H9 (cell line): ENCODE measurements around the gene MIER1. TPM values are rescaled to one million over a fixed set of nuclear protein-coding genes. Genes with fewer than 3 reads are reported as not detected.

Experiments
- DNase-seq: peaks from one replicate; pipeline ENCODE4 v3.0.0-alpha.2; 2017
- H2AFZ ChIP-seq: one replicate; pipeline ENCODE4 v1.6.1; 2013; ENCODE audit warnings: mild to moderate bottlenecking, low read length, control low read depth, moderate library complexity
- H2AK5ac ChIP-seq: 2 replicates; pipeline ENCODE4 v1.6.1; 2013; ENCODE audit warnings: low read length, control low read depth, mixed read lengths; ENCODE audit not compliant: insufficient read length
- H2BK120ac ChIP-seq: one replicate; pipeline ENCODE4 v1.6.1; 2013; ENCODE audit warnings: low read depth, mild to moderate bottlenecking, low read length, control low read depth, inconsistent platforms; ENCODE audit not compliant: poor library complexity, severe bottlenecking
- H2BK12ac ChIP-seq: 2 replicates; pipeline ENCODE4 v1.6.1; 2013; ENCODE audit warnings: low read length, control low read depth, mixed read lengths, low read depth; ENCODE audit not compliant: insufficient read length
- H2BK15ac ChIP-seq: 2 replicates; pipeline ENCODE4 v1.6.1; 2013; ENCODE audit warnings: low read depth, low read length, control low read depth
- H2BK20ac ChIP-seq: one replicate; pipeline ENCODE4 v1.6.1; 2013; ENCODE audit warnings: low read depth, mild to moderate bottlenecking, low read length, control low read depth, inconsistent platforms; ENCODE audit not compliant: poor library complexity, severe bottlenecking
- H2BK5ac ChIP-seq: 2 replicates; pipeline ENCODE4 v1.6.1; 2013; ENCODE audit warnings: low read length, control low read depth, mixed read lengths; ENCODE audit not compliant: insufficient read length
- H3K14ac ChIP-seq: 2 replicates; pipeline ENCODE4 v1.6.1; 2013; ENCODE audit warnings: low read length, control low read depth; ENCODE audit not compliant: insufficient read depth
- H3K18ac ChIP-seq: 2 replicates; pipeline ENCODE4 v1.6.1; 2013; ENCODE audit warnings: low read depth, mild to moderate bottlenecking, mixed read lengths, low read length, control low read depth; ENCODE audit not compliant: insufficient read length
- H3K23ac ChIP-seq: 2 replicates; pipeline ENCODE4 v1.6.1; 2013; ENCODE audit warnings: low read length, control low read depth, mixed read lengths, low read depth; ENCODE audit not compliant: insufficient read length
- H3K23me2 ChIP-seq: 2 replicates; pipeline ENCODE4 v1.6.1; 2013; ENCODE audit warnings: low read depth, mild to moderate bottlenecking, mixed read lengths, low read length, control low read depth; ENCODE audit not compliant: insufficient read length, poor library complexity, severe bottlenecking
- H3K27ac ChIP-seq: 2 replicates; pipeline ENCODE4 v1.5.1; 2013; ENCODE audit warnings: low read length, control low read depth, mixed read lengths, low read depth; ENCODE audit not compliant: insufficient read length
- H3K27me3 ChIP-seq: 2 replicates; pipeline ENCODE4 v1.6.1; 2013; ENCODE audit warnings: low read length, control low read depth, inconsistent platforms; ENCODE audit not compliant: insufficient read depth
- H3K4ac ChIP-seq: 2 replicates; pipeline ENCODE4 v1.6.1; 2013; ENCODE audit warnings: low read depth, mild to moderate bottlenecking, control low read depth, inconsistent platforms, low read length, moderate library complexity
- H3K4me1 ChIP-seq: 2 replicates; pipeline ENCODE4 v1.6.1; 2013; ENCODE audit warnings: low read length, control low read depth, inconsistent platforms; ENCODE audit not compliant: insufficient read depth
- H3K4me2 ChIP-seq: 2 replicates; pipeline ENCODE4 v1.6.1; 2013; ENCODE audit warnings: low read length, control low read depth, mixed read lengths; ENCODE audit not compliant: insufficient read length, insufficient read depth
- H3K56ac ChIP-seq: 2 replicates; pipeline ENCODE4 v1.6.1; 2013; ENCODE audit warnings: low read depth, mild to moderate bottlenecking, mixed read lengths, low read length, control low read depth; ENCODE audit not compliant: insufficient read length
- H3K79me1 ChIP-seq: 2 replicates; pipeline ENCODE4 v1.6.1; 2013; ENCODE audit warnings: low read depth, mild to moderate bottlenecking, moderate library complexity, low read length, control low read depth, inconsistent platforms; ENCODE audit not compliant: insufficient read depth, poor library complexity, severe bottlenecking
- H3K79me2 ChIP-seq: 2 replicates; pipeline ENCODE4 v1.6.1; 2013; ENCODE audit warnings: low read length, control low read depth, inconsistent platforms; ENCODE audit not compliant: insufficient read depth
- H3K9ac ChIP-seq: 2 replicates; pipeline ENCODE4 v1.6.1; 2013; ENCODE audit warnings: low read length, control low read depth, mixed read lengths; ENCODE audit not compliant: insufficient read length; ENCODE audit errors: extremely low read depth
- H3K9me3 ChIP-seq: one replicate; pipeline ENCODE4 v1.6.1; 2013; ENCODE audit warnings: low read depth, low read length, inconsistent platforms; ENCODE audit not compliant: control insufficient read depth
- H3T11ph ChIP-seq: one replicate; pipeline ENCODE4 v1.6.1; 2013; ENCODE audit warnings: mild to moderate bottlenecking, low read length, control low read depth, inconsistent platforms
- H4K20me1 ChIP-seq: one replicate; pipeline ENCODE4 v1.6.1; 2013; ENCODE audit not compliant: control insufficient read depth, insufficient read length, insufficient read depth
- H4K5ac ChIP-seq: 2 replicates; pipeline ENCODE4 v1.6.1; 2013; ENCODE audit warnings: low read depth, mild to moderate bottlenecking, mixed read lengths, low read length, control low read depth; ENCODE audit not compliant: insufficient read length
- H4K8ac ChIP-seq: replicated peaks from 2 replicates; pipeline ENCODE4 v1.6.1; 2013; ENCODE audit warnings: low read length, control low read depth, mixed read lengths, low read depth; ENCODE audit not compliant: insufficient read length
- H4K91ac ChIP-seq: 2 replicates; pipeline ENCODE4 v1.6.1; 2013; ENCODE audit warnings: low read depth, mild to moderate bottlenecking, moderate library complexity, mixed read lengths, low read length, control low read depth; ENCODE audit not compliant: insufficient read length
- H3K27ac Mint-ChIP-seq, 3 experiments: 2 replicates in 2 of 3; 3 replicates in 1 of 3; pipeline ENCODE4 v1.8.0; 2020 to 2021; ENCODE audit warnings: mixed read lengths in 3 of 3, mild to moderate bottlenecking in 1 of 3, moderate library complexity in 1 of 3
- H3K27me3 Mint-ChIP-seq: 2 replicates; pipeline ENCODE4 v1.8.0; 2021; ENCODE audit warnings: low read depth, mild to moderate bottlenecking, moderate library complexity, mixed read lengths
- H3K36me3 Mint-ChIP-seq, 3 experiments: 2 replicates in 2 of 3; 3 replicates in 1 of 3; pipeline ENCODE4 v1.8.0; 2020 to 2021; ENCODE audit warnings: low read depth in 3 of 3, mixed read lengths in 3 of 3; ENCODE audit not compliant: insufficient read depth in 1 of 3
- H3K4me1 Mint-ChIP-seq, 2 experiments: 2 replicates each; pipeline ENCODE4 v1.8.0; 2020; ENCODE audit warnings: mixed read lengths in 2 of 2
- H3K4me3 Mint-ChIP-seq, 2 experiments: 2 replicates in 1 of 2; 3 replicates in 1 of 2; pipeline ENCODE4 v1.8.0; 2020 to 2021; ENCODE audit warnings: mild to moderate bottlenecking in 2 of 2, mixed read lengths in 2 of 2, moderate library complexity in 1 of 2
- H3K9me3 Mint-ChIP-seq, 2 experiments: 2 replicates in 1 of 2; 3 replicates in 1 of 2; pipeline ENCODE4 v1.8.0; 2020; ENCODE audit warnings: mild to moderate bottlenecking in 2 of 2, mixed read lengths in 2 of 2, moderate library complexity in 1 of 2
- WGBS: extraction: QIAGEN DNeasy Blood & Tissue Kit; methylation state at CpG from one replicate; pipeline ENCODE4 v1.1.7; 2013; ENCODE audit warnings: missing lambda C conversion rate, low lambda C conversion rate, mixed read lengths; ENCODE audit not compliant: insufficient read length; ENCODE audit errors: extremely low coverage; 5-methylcytosine and 5-hydroxymethylcytosine counted together
- total RNA-seq: library from RNA; stranded (reverse); gene quantifications from 2 replicates; pipeline ENCODE4 v1.2.1, GENCODE V29; 2021
- TF ChIP-seq, protein P1 (sequence below): fragments of 200-600 bp; sonication (generic); conservative IDR thresholded peaks from 3 replicates; pipeline ENCODE4 v1.8.0; 2021; ENCODE audit warnings: antibody characterized with exemption, mild to moderate bottlenecking

MIER1 gene
- total RNA-seq, 1 experiment from 2014 or later = 28.5 TPM

DNA sequence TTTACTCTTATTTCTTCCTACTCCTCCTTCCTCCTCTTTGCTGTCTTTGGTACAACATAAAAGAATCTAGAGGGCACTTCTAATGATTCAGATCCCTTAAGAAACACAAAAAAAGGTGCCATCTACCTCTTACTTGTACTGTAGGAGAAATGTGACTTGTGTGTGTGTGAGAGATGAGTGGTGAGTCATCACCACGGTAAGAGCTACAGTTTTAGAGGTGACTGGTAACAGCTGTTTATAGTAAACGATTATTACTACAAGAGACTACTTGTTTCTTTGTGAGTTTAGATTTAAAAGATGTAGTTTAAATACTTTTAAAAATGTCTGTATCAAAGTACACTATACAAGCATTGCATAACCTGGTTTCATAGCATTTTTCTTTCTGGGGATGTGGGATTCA lies 88.8 kb downstream of the MIER1 start:
- no peaks in the 10 kb centered on the region for H4K20me1 ChIP-seq
- no peaks in the 10 kb centered on the region for H3K79me2 ChIP-seq
- H2BK12ac ChIP-seq = no peak overlapping the region
- no peak overlapping the region for H2BK120ac ChIP-seq
- no peak overlapping the region for H2BK15ac ChIP-seq
- H3K4me2 ChIP-seq = no peak overlapping the region
- Mint-ChIP-seq H3K27me3 (no peaks in the 10 kb centered on the region), H3K36me3 (peaks cover 0 to 2% (median 0%) of the 10 kb centered on the region in 3 experiments; a peak in 3 of 7 replicates), H3K9me3 (no peaks in the 10 kb centered on the region), H3K4me1 (peaks cover 3 to 9% of the 10 kb centered on the region in 2 experiments), H3K4me3 (no peak overlapping the region), H3K27ac (no peak overlapping the region)
- TF ChIP-seq, protein P1, sequence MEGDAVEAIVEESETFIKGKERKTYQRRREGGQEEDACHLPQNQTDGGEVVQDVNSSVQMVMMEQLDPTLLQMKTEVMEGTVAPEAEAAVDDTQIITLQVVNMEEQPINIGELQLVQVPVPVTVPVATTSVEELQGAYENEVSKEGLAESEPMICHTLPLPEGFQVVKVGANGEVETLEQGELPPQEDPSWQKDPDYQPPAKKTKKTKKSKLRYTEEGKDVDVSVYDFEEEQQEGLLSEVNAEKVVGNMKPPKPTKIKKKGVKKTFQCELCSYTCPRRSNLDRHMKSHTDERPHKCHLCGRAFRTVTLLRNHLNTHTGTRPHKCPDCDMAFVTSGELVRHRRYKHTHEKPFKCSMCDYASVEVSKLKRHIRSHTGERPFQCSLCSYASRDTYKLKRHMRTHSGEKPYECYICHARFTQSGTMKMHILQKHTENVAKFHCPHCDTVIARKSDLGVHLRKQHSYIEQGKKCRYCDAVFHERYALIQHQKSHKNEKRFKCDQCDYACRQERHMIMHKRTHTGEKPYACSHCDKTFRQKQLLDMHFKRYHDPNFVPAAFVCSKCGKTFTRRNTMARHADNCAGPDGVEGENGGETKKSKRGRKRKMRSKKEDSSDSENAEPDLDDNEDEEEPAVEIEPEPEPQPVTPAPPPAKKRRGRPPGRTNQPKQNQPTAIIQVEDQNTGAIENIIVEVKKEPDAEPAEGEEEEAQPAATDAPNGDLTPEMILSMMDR = no peak
- no peak overlapping the region for H3K14ac ChIP-seq
- H2BK5ac ChIP-seq = no peak overlapping the region
- H2AFZ ChIP-seq = no peak overlapping the region
- H4K8ac ChIP-seq = no peak overlapping the region
- no peak overlapping the region for H3K23ac ChIP-seq
- H3K4me1 ChIP-seq = no peaks in the 10 kb centered on the region; the same call in 1 of the 2 replicates
- H3K23me2 ChIP-seq = no peaks in the 10 kb centered on the region
- H3K79me1 ChIP-seq = no peaks in the 10 kb centered on the region
- H4K91ac ChIP-seq = no peak overlapping the region
- no peak overlapping the region for H3K56ac ChIP-seq
- H3T11ph ChIP-seq = no peak overlapping the region
- H4K5ac ChIP-seq = no peak overlapping the region
- no peak overlapping the region for H3K27ac ChIP-seq
- H3K4ac ChIP-seq = no peak overlapping the region
- no peaks in the 10 kb centered on the region for H3K27me3 ChIP-seq
- no CpG with 5 or more reads among the region's 2 CpGs for WGBS
- DNase-seq = no peak
- H2BK20ac ChIP-seq = no peak overlapping the region
- H2AK5ac ChIP-seq = no peak overlapping the region
- H3K9me3 ChIP-seq = no peaks in the 10 kb centered on the region
- no peak overlapping the region for H3K18ac ChIP-seq
- no peak overlapping the region for H3K9ac ChIP-seq
